Measurements from ENCODE around the gene DERL3. TPM values are rescaled to one million over a fixed set of nuclear protein-coding genes. Genes with fewer than 3 reads are reported as not detected.
"Not testable (repeated sequence)": the region's sequence is repeated elsewhere in the genome, so short reads cannot be mapped to it uniquely, and the experiment has no call there.

DERL3 gene
- total and polyA plus RNA-seq, 7 donors: 0.28 to 18.3 (median 1.8) TPM; not detected in 2

GRCh38 chr22:23878219-23878618 lies 39.4 kb upstream of the DERL3 start:
- Histone ChIP-seq H3K27ac (no peak overlapping the region), H3K4me1 (no peaks in the 10 kb centered on the region), H3K27me3 (no peaks in the 10 kb centered on the region), H3K36me3 (peaks cover 0 to 57% (median 21%) of the 10 kb centered on the region in 4 donors), H3K4me3 (no peak overlapping the region), H3K9me3 (no peaks in the 10 kb centered on the region)
- TF ChIP-seq EP300 (IDR thresholded peaks at IDR 0.05): no peak
- TF ChIP-seq, protein P1, sequence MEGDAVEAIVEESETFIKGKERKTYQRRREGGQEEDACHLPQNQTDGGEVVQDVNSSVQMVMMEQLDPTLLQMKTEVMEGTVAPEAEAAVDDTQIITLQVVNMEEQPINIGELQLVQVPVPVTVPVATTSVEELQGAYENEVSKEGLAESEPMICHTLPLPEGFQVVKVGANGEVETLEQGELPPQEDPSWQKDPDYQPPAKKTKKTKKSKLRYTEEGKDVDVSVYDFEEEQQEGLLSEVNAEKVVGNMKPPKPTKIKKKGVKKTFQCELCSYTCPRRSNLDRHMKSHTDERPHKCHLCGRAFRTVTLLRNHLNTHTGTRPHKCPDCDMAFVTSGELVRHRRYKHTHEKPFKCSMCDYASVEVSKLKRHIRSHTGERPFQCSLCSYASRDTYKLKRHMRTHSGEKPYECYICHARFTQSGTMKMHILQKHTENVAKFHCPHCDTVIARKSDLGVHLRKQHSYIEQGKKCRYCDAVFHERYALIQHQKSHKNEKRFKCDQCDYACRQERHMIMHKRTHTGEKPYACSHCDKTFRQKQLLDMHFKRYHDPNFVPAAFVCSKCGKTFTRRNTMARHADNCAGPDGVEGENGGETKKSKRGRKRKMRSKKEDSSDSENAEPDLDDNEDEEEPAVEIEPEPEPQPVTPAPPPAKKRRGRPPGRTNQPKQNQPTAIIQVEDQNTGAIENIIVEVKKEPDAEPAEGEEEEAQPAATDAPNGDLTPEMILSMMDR (IDR thresholded peaks at IDR 0.05): no peak
- no peak for TF ChIP-seq POLR2AphosphoS5 (IDR thresholded peaks at IDR 0.05)
- no peak for TF ChIP-seq POLR2A (IDR thresholded peaks at IDR 0.05)
- intact Hi-C loops (cut with DNase I): no loop called here
- DNase-seq: no peak
- WGBS, 2 donors: 92% methylated on average over 7 of the region's 7 CpGs

DNA sequence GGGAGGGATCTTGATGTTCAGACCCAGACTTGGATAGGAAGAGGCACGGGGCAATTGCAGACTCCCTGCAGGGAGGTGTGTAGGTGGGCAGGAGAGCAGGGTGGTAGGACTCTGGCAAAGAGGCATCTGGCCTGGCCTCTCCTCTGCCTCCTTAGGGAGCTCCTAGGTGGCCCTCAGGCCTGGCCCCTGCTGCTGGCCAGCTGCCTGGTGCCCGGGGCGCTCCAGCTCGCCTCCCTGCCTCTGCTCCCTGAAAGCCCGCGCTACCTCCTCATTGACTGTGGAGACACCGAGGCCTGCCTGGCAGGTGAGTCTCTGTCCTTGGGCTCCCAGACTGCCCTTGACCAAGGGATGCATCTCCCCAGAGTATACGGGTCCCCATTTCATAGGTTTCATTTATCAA lies 38.8 kb upstream of the DERL3 start:
- Histone ChIP-seq H3K27me3 (no peaks in the 10 kb centered on the region), H3K4me1 (no peaks in the 10 kb centered on the region), H3K36me3 (peaks cover 0 to 55% (median 21%) of the 10 kb centered on the region in 4 donors), H3K27ac (no peak overlapping the region), H3K9me3 (no peaks in the 10 kb centered on the region), H3K4me3 (no peak overlapping the region)
- TF ChIP-seq POLR2A (IDR thresholded peaks at IDR 0.05): no peak
- TF ChIP-seq, protein P1 (IDR thresholded peaks at IDR 0.05): no peak
- TF ChIP-seq POLR2AphosphoS5 (IDR thresholded peaks at IDR 0.05): no peak
- TF ChIP-seq EP300 (IDR thresholded peaks at IDR 0.05): no peak
- WGBS, 2 donors: 95 to 97% methylated on average over 8 of the region's 8 CpGs
- intact Hi-C loops (cut with DNase I): no loop called here
- DNase-seq: no peak

GRCh38 chr22:23875801-23876200 lies 37.0 kb upstream of the DERL3 start:
- TF ChIP-seq, protein P1 (IDR thresholded peaks at IDR 0.05): no peak
- TF ChIP-seq POLR2A (IDR thresholded peaks at IDR 0.05) (no peak), POLR2AphosphoS5 (IDR thresholded peaks at IDR 0.05) (no peak), EP300 (IDR thresholded peaks at IDR 0.05) (no peak)
- Histone ChIP-seq H3K4me3 (no peak overlapping the region), H3K27me3 (no peaks in the 10 kb centered on the region), H3K27ac (no peak overlapping the region), H3K36me3 (peaks cover 0 to 46% (median 21%) of the 10 kb centered on the region in 4 donors), H3K9me3 (no peaks in the 10 kb centered on the region), H3K4me1 (no peaks in the 10 kb centered on the region)
- intact Hi-C loops (cut with DNase I): no loop called here
- DNase-seq: no peak
- 90 to 93% methylated on average over 2 of the region's 2 CpGs for WGBS, 2 donors

- H3K27me3 ChIP-seq: no peaks in the 10 kb centered on the region
- H3K27ac ChIP-seq: no peak overlapping the region
- WGBS, 2 donors: 91 to 94% methylated on average over 4 of the region's 4 CpGs
- H3K4me3 ChIP-seq: no peak overlapping the region
- TF ChIP-seq, protein P1 (IDR thresholded peaks at IDR 0.05): no peak
- no peak for TF ChIP-seq EP300 (IDR thresholded peaks at IDR 0.05)
- no peak for TF ChIP-seq POLR2AphosphoS5 (IDR thresholded peaks at IDR 0.05)
- no peak for TF ChIP-seq POLR2A (IDR thresholded peaks at IDR 0.05)
- H3K9me3 ChIP-seq: no peaks in the 10 kb centered on the region
- H3K4me1 ChIP-seq: no peaks in the 10 kb centered on the region
- peaks cover 0 to 48% (median 21%) of the 10 kb centered on the region in 4 donors for H3K36me3 ChIP-seq
- intact Hi-C loops (cut with DNase I): no loop called here
- no peak for DNase-seq
Measured at GRCh38 chr22:23874871-23875270, 36.1 kb upstream of the DERL3 start.

DNA sequence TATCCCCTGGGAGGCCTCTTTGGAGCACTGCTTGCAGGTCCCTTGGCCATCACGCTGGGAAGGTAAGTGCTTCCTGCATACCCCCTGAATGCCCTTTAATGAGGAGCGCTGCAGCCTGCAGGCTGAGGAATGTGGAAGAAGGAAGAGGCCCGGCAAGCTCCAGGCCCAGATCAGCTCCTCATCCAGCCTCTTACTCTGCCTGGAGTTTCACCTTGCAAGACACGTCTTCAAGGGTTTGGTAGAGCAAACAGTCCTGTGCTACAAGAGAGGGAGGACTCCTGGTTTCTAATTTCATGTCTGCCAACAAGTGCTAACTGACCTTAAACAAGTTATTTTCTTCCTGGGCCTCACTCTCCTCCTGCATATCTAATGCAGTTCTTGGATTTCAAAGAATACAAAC lies 29.8 kb upstream of the DERL3 start:
- intact Hi-C loops (cut with DNase I): no loop called here

DNA sequence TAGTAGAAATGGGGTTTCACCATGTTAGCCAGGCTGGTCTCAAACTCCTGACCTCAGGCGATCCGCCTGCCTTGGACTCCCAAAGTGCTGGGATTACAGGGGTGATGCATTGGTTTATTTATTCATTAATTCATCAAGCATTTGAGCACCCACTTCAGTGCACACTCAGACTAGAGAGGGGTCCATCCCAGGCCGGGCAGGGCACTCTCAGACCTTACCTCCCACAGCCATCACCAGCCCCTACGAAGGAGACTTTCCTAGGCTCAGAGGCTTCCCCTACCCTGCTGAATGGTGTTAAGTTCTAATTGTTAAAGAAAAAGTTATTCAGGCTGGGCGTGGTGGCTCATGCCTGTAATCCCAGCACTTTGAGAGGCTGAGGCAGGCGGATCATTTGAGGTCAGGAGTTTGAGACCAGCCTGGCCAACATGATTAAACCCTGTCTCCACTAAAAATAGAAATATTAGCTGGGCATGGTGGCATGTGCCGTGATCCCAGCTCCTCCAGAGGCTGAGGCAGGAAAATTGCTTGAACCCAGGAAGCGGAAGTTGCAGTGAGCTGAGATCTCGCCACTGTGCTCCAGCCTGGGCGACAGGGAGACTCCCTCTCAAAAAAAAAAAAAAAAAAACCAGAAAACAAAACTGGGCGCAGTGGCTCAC lies 25.8 kb upstream of the DERL3 start:
- peaks cover 0 to 45% (median 8%) of the 10 kb centered on the region in 4 donors for H3K36me3 ChIP-seq
- not testable (repeated sequence) for DNase-seq
- WGBS, 2 donors: 69 to 83% methylated on average over 11 of the region's 11 CpGs

More for the DNA sequence above, 29.8 kb upstream of the DERL3 start:
- Histone ChIP-seq H3K27ac (no peak overlapping the region), H3K4me1 (no peaks in the 10 kb centered on the region), H3K36me3 (peaks cover 0 to 52% (median 8%) of the 10 kb centered on the region in 4 donors), H3K9me3 (no peaks in the 10 kb centered on the region), H3K4me3 (no peak overlapping the region), H3K27me3 (no peaks in the 10 kb centered on the region)
- no peak for DNase-seq
- 93 to 96% methylated on average over 4 of the region's 4 CpGs for WGBS, 2 donors
- TF ChIP-seq, protein P1 (IDR thresholded peaks at IDR 0.05): no peak
- no peak for TF ChIP-seq POLR2A (IDR thresholded peaks at IDR 0.05)
- TF ChIP-seq POLR2AphosphoS5 (IDR thresholded peaks at IDR 0.05): no peak
- TF ChIP-seq EP300 (IDR thresholded peaks at IDR 0.05): no peak

More for the DNA sequence above, 25.8 kb upstream of the DERL3 start:
- H3K27ac ChIP-seq; H3K4me1 ChIP-seq; H3K27me3 ChIP-seq; intact Hi-C loops (cut with DNase I); H3K9me3 ChIP-seq; H3K4me3 ChIP-seq: not testable (repeated sequence)
